OCI-LY3 (cell line): ENCODE data around the gene FITM1.

Source experiments
- H2AFZ ChIP-seq: fragments of 200-600, 300-600 bp; shearing (Covaris generic); 2 replicates; pipeline ENCODE4 v1.6.0; 2014; ENCODE audit warnings: antibody characterized with exemption, low read depth, low read length
- H3K27ac ChIP-seq: fragments of 200-600, 300-600 bp; sonication (generic); 2 replicates; pipeline ENCODE4 v1.5.1; 2014; ENCODE audit warnings: mild to moderate bottlenecking, low read length, moderate library complexity, mixed read lengths
- H3K27me3 ChIP-seq: fragments of 200-600, 300-600 bp; sonication (generic); 2 replicates; pipeline ENCODE4 v1.6.1; 2014; ENCODE audit warnings: low read depth, low read length, mixed read lengths
- H3K36me3 ChIP-seq: fragments of 200-600, 300-600 bp; sonication (generic); replicated peaks from 2 replicates; pipeline ENCODE3; 2014; ENCODE audit warnings: low read depth, low read length, mixed read lengths
- H3K4me1 ChIP-seq: fragments of 300-600, 200-600 bp; sonication (generic); 2 replicates; pipeline ENCODE4 v1.6.1; 2014; ENCODE audit warnings: low read length, mixed read lengths
- H3K4me2 ChIP-seq: fragments of 200-600, 300-600 bp; sonication (generic); 2 replicates; pipeline ENCODE4 v1.6.1; 2014; ENCODE audit warnings: low read length, mixed read lengths
- H3K4me3 ChIP-seq: fragments of 300-600, 200-600 bp; sonication (generic); 2 replicates; pipeline ENCODE4 v1.5.1; 2014; ENCODE audit warnings: antibody characterized with exemption, mild to moderate bottlenecking, low read length, moderate library complexity
- H3K79me2 ChIP-seq: fragments of 300-600, 200-600 bp; shearing (Covaris generic); 2 replicates; pipeline ENCODE4 v1.6.1; 2014; ENCODE audit warnings: mild to moderate bottlenecking, low read length, mixed read lengths
- H3K9ac ChIP-seq: fragments of 300-600, 200-600 bp; shearing (Covaris generic); 2 replicates; pipeline ENCODE4 v1.6.0; 2014; ENCODE audit warnings: mild to moderate bottlenecking, low read length, moderate library complexity
- H3K9me3 ChIP-seq: fragments of 200-600, 300-600 bp; shearing (Covaris generic); 2 replicates; pipeline ENCODE4 v1.6.1; 2014; ENCODE audit warnings: low read length, mixed read lengths; ENCODE audit not compliant: insufficient read depth
- H4K20me1 ChIP-seq: fragments of 200-600, 300-600 bp; sonication (generic); 2 replicates; pipeline ENCODE4 v1.6.1; 2016; ENCODE audit warnings: low read length, mixed read lengths; ENCODE audit not compliant: insufficient read depth
- EZH2phosphoT487 ChIP-seq: fragments of 200-600 bp; shearing (Covaris generic); IDR thresholded peaks from 2 replicates; pipeline ENCODE4 v1.6.1; 2018; ENCODE audit warnings: antibody characterized with exemption, mixed run types, low read depth
- TF ChIP-seq, protein P1 (sequence below): fragments of 200-600, 300-600 bp; sonication (generic); IDR thresholded peaks from 2 replicates; pipeline ENCODE4 v1.5.1; 2014; ENCODE audit warnings: antibody characterized with exemption, low read length, low read depth

Gene FITM1

DNA sequence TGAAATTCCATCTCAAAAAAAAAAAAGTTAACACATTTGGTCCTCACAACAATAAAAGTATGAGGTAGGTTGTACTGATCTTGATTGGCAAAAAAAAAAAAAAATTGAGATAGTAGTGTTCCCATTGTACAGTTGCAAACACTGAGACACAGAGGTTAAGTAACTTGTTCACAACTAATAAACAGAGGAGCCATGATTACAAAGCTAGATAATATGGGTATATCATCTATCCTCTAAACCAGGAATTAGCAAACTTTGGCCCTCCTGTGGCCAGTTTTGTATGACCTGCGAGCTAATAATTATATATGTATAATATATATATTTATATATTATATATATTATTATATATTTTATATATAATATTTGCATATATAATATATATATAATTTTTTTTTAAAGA is 3.3 kb downstream of the FITM1 start:
- no peak overlapping the region for H3K27ac ChIP-seq
- H2AFZ ChIP-seq: no peak overlapping the region
- H3K4me2 ChIP-seq: no peak overlapping the region
- H3K79me2 ChIP-seq: peaks cover 28% of the 10 kb centered on the region
- H3K9ac ChIP-seq: no peak overlapping the region
- H3K9me3 ChIP-seq: no peaks in the 10 kb centered on the region
- H3K4me3 ChIP-seq: no peak overlapping the region
- H3K36me3 ChIP-seq: peaks cover 18% of the 10 kb centered on the region
- H3K4me1 ChIP-seq: peaks cover 28% of the 10 kb centered on the region
- TF ChIP-seq, protein P1, sequence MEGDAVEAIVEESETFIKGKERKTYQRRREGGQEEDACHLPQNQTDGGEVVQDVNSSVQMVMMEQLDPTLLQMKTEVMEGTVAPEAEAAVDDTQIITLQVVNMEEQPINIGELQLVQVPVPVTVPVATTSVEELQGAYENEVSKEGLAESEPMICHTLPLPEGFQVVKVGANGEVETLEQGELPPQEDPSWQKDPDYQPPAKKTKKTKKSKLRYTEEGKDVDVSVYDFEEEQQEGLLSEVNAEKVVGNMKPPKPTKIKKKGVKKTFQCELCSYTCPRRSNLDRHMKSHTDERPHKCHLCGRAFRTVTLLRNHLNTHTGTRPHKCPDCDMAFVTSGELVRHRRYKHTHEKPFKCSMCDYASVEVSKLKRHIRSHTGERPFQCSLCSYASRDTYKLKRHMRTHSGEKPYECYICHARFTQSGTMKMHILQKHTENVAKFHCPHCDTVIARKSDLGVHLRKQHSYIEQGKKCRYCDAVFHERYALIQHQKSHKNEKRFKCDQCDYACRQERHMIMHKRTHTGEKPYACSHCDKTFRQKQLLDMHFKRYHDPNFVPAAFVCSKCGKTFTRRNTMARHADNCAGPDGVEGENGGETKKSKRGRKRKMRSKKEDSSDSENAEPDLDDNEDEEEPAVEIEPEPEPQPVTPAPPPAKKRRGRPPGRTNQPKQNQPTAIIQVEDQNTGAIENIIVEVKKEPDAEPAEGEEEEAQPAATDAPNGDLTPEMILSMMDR: no peak
- TF ChIP-seq EZH2phosphoT487: no peak
- H3K27me3 ChIP-seq: no peaks in the 10 kb centered on the region
- no peaks in the 10 kb centered on the region for H4K20me1 ChIP-seq

DNA sequence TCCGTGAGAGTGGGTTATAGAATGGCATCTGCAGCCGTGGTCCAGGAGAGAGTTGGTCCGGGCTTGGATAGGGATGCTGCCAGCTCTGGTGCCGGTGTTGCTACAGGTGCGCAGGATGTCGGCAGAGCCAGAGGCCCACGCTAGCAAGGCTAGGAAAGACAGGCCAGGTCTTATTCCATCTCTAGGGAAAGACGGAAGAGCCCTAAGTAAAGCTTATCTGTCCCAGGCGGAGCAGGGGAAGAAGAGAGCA is 5.0 kb downstream of the FITM1 start:
- Histone ChIP-seq H3K4me2 (peak overlapping the region; percentile 89), H3K27me3 (no peaks in the 10 kb centered on the region), H3K4me1 (peaks cover 34% of the 10 kb centered on the region), H3K79me2 (peaks cover 46% of the 10 kb centered on the region), H4K20me1 (no peaks in the 10 kb centered on the region; the same call in 1 of the 2 replicates), H2AFZ (peak overlapping the region; percentile 82), H3K9ac (peak overlapping the region; percentile 78), H3K4me3 (peak overlapping the region; percentile 94), H3K9me3 (no peaks in the 10 kb centered on the region), H3K27ac (peak overlapping the region; percentile 38), H3K36me3 (peaks cover 29% of the 10 kb centered on the region)
- TF ChIP-seq, protein P1: no peak

DNA sequence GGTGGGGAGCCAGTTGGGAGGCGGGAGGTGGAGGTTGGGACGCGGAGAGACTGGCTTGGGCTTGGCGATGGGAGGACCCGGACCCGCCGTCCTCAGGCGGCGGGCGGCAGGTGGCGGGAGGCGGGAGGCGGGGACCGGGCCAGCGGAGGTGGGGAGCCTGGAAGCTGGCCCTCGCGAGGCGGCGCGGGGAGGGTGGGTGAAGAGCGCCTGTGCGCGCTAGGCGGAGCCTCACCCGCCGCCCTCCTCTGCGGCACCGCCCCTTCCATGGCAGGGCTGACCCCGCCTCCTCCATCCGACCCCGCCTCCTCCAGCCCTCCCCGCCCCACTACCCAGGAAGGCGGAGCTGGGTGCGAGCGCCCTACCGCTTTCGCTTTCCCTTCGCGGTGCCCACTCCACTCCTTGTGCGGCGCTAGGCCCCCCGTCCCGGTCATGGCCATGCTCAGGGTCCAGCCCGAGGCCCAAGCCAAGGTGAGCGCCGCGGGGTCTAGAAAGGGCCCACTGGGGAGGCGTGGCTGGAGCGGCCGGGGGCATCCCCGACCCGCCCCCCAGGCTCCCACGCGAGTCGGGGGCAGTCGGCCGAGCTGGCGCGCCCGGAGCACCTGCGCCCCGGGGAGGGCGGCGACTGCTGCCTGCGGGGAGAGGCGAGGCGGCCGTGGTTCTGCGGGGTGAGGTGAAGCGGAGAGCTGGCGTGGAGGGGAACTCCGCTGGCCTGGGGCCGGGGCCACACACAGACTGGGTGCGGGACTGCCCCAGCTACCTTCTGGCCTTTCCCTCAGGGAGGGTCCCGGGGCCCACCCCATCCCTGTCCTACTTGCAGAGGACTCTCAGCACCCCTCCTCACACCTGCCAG is 5.6 kb downstream of the FITM1 start, which contains the start of gene PSME1:
TSS of gene PSME1 (plus strand) at position 361 of the 850 bp plus-strand sequence. CDS start at position 430, 69 bp downstream.
- H3K36me3 ChIP-seq: peaks cover 31% of the 10 kb centered on the region
- H3K4me2 ChIP-seq: peak within 1 kb of the TSS; percentile 94
- H4K20me1 ChIP-seq: no peaks in the 10 kb centered on the region; the same call in 1 of the 2 replicates
- H3K9me3 ChIP-seq: no peaks in the 10 kb centered on the region
- peak within 1 kb of the TSS; percentile 87 for H3K27ac ChIP-seq
- H3K9ac ChIP-seq: peak within 1 kb of the TSS; percentile 98
- TF ChIP-seq, protein P1: no peak
- no peak for TF ChIP-seq EZH2phosphoT487
- H3K27me3 ChIP-seq: no peaks in the 10 kb centered on the region
- peaks cover 51% of the 10 kb centered on the region for H3K79me2 ChIP-seq
- H2AFZ ChIP-seq: peak within 1 kb of the TSS; percentile 82
- H3K4me1 ChIP-seq: peaks cover 28% of the 10 kb centered on the region
- H3K4me3 ChIP-seq: peak within 1 kb of the TSS; percentile 94

DNA sequence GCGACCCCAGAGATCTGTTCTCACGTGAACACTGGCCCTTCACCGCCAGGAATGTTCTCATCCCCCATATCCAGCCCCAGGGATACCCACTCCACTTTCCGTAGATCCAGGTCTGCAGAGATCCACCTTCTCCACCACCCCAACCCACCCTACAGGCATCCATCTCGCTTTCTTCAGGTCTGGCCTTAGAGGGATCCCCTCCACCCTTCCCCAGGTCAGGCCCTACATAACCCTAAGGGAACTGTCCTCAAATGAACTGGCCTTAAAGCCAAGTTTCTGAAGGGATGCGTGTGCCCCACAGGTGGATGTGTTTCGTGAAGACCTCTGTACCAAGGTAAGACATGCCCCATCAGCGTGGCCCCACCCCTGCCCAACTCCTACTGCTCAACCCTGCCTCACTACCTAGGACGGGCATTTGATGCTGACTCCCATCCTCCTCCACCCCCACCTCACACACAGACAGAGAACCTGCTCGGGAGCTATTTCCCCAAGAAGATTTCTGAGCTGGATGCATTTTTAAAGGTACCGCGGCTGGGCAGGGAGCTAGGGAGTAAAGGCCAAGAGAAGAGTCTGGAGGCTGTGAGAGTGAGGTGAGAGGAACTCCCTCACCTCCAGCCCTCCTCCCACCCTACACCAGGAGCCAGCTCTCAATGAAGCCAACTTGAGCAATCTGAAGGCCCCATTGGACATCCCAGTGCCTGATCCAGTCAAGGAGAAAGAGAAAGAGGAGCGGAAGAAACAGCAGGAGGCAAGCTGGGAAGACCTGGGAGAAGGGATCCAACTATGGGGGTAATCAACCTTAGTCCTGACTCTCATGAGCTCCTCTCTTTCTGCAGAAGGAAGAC is 6.4 kb downstream of the FITM1 start:
- Histone ChIP-seq H3K4me1 (peaks cover 27% of the 10 kb centered on the region), H2AFZ (no peak overlapping the region), H3K27ac (peak overlapping the region; percentile 87), H3K9me3 (no peaks in the 10 kb centered on the region), H3K9ac (peak overlapping the region; percentile 98), H3K4me3 (peak overlapping the region; percentile 94), H3K79me2 (peaks cover 52% of the 10 kb centered on the region), H3K4me2 (peak overlapping the region; percentile 94), H3K27me3 (no peaks in the 10 kb centered on the region), H4K20me1 (no peaks in the 10 kb centered on the region; the same call in 1 of the 2 replicates), H3K36me3 (peaks cover 31% of the 10 kb centered on the region)
- TF ChIP-seq, protein P1: no peak
- no peak for TF ChIP-seq EZH2phosphoT487
